KBM-7 (cell line): ENCODE measurements around the gene NUDT14.

Source experiments
- DNase-seq: peaks from one replicate; pipeline ENCODE4 v3.0.0-alpha.2; 2015
- in situ Hi-C: fragments of 300-500 bp; cut with MboI; formaldehyde crosslinking; loops from 2 replicates; pipeline ENCODE4 v1.14.3; 2020; ENCODE audit warnings: low sequenced_read_pairs, low pct_unique_long_range_greater_than_20kb, mixed read lengths

Gene NUDT14

GRCh38 chr14:105141486-105142281 is 39.4 kb downstream of the NUDT14 start:
- in situ Hi-C loops = no loop called here
- DNase-seq = no peak

DNA sequence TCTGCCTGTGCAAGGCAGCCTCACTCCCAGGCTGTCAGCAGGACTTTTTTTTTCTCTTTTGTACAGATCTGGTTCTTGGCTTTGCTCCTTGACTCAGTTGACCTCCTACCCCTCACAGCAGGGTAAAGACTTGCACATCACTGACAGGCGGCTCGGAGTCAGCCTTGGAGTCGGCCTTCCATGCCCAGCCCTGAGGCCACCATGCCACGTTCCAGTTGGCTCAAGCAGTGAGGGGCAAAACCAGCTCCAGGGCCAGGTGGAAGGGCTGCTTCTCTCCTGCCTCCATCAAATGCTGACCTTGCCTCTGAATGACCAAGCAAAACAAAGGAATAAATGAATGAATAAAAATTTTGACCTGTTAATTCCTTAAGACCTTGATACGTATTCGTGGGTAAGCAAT is 40.1 kb downstream of the NUDT14 start:
- DNase-seq = no peak
- in situ Hi-C loops = no loop called here

- DNase-seq = no peak
- in situ Hi-C loops = no loop called here
Observed at GRCh38 chr14:105140581-105140980, 40.5 kb downstream of the NUDT14 start.

- no peak for DNase-seq
- in situ Hi-C loops = no loop called here
Observed at GRCh38 chr14:105139831-105140239, 41.3 kb downstream of the NUDT14 start.

GRCh38 chr14:105139212-105139825 is 41.8 kb downstream of the NUDT14 start:
- DNase-seq = no peak
- in situ Hi-C loops = no loop called here

GRCh38 chr14:105138551-105139111 is 42.5 kb downstream of the NUDT14 start:
- in situ Hi-C loops = no loop called here
- no peak for DNase-seq

DNA sequence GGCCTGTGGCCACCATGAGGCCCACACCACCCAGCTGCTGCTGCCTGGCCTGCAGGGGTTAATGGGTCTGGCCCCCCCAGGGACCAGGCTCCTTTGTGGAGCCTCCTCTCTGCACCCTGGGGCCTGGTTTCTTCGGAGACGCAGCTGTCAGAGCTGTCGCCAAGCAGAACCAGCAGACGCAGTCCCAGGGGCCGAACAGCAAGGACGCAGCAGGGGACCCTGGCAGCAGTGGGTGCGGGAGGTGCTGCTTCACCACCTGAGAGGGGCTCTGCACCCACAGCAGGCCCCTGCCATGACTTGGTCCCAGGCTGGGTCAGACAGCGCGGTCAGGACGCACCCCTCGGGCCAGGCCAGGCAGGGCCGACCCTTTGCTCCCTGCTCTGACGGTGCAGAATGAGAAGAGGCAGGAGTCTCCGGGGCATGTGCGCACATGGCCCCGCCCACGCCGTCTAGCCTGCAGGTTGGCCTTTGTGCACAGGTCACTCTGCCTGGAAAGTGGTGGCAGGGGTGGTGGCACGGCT is 43.0 kb downstream of the NUDT14 start:
- no peak for DNase-seq
- in situ Hi-C loops = no loop called here

GRCh38 chr14:105137481-105138020 is 43.6 kb downstream of the NUDT14 start:
- in situ Hi-C loops = no loop called here
- no peak for DNase-seq

- in situ Hi-C loops = no loop called here
- DNase-seq = no peak
Observed at GRCh38 chr14:105136401-105137322, 44.5 kb downstream of the NUDT14 start.

- in situ Hi-C loops = no loop called here
- DNase-seq = no peak
Observed at GRCh38 chr14:105135700-105136395, 45.3 kb downstream of the NUDT14 start.

DNA sequence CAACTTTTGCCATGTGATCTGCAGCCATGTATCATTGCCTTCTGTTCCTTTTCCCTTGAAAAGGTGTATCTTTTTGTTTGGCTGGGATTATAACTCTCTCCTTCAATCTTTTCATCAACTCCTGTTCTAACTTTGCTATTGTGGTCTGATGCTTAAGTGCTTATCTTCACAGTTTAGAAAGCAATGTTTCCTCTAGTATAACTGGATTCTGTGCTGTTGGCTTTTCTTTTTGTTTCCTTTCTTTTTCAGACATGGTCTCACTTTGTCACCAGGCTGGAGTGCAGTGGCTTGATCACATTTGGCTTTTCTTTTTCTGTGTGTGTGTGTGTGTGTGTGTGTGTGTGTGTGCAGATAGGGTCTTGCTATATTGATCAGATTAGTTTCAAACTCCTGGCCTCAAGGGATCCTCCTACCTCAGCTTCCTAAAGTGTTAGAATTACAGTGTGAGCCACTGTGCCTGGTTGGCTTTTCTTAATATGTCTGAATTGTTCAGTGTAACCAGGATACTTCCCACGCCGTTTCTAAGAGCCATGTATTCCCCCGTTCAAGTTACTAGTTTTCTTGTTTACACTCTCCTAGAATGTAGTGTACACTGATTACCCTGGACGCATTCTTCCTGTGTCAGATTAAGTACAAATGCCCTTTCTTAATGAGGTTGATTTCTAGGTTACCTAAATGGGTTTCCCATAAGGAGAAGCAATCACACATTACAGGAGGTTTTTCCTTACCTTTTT is 48.0 kb downstream of the NUDT14 start:
- in situ Hi-C loops = no loop called here
- no peak for DNase-seq

DNA sequence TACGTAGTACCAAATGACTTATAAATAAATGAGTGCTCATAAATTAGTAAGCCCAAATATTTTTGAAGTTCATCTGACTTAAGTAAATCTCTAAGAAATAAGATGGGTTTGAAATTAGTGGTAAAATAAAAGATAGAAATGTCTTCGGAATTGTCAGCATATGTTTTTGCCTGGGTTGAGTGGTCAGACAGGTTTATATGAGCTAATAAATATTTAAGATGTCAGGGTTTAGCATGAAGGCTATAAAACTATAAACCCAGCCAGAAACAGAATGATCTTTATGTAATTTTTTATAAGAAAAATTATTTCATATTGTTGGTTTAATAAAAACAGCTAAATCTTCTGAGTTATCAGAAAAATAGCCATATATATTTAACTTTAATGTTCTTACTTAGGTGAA is 49.9 kb downstream of the NUDT14 start:
- DNase-seq = no peak
- in situ Hi-C loops = no loop called here

DNA sequence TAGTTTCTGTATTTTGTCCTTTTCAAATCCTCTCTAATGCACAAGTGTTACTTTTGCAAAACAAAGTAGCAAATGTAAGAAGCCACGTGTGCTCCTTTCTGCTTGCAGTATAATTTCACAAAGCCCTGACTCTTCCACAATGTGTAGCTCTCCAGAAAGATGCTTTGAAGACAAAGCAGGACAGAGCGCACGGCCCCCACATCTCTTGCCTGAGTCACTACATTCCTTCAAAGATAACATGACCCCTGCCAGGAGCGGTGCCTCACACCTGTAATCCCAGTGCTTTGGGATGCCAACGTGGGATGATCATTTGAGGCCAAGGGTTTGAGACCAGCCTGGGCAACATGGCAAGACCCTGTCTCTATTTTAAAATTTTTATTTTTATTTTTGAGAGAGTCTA is 53.1 kb downstream of the NUDT14 start:
- DNase-seq = no peak
- in situ Hi-C loops = no loop called here

- no peak for DNase-seq
- in situ Hi-C loops = no loop called here
Observed at GRCh38 chr14:105126981-105127329, 54.2 kb downstream of the NUDT14 start.

- in situ Hi-C loops = no loop called here
- DNase-seq = no peak
Observed at GRCh38 chr14:105126126-105126980, 54.8 kb downstream of the NUDT14 start.

GRCh38 chr14:105124823-105125222 is 56.3 kb downstream of the NUDT14 start:
- DNase-seq = no peak
- in situ Hi-C loops = no loop called here
